CD14-positive monocyte (primary cell): Measurements from ENCODE around the gene SLC25A22. TPM values are rescaled to one million over a fixed set of nuclear protein-coding genes. Genes with fewer than 3 reads are reported as not detected.
A peak's percentile ranks its signal among the peaks of the same experiment; 100 is the strongest.

Experiments
- DNase-seq, 3 donors: peaks; one replicate each; pipeline ENCODE4 v3.0.0-alpha.2; 2011 to 2022
- H2AFZ ChIP-seq: 2 replicates; pipeline ENCODE4 v1.6.0; 2012; ENCODE audit warnings: mild to moderate bottlenecking, low read depth, low read length, inconsistent platforms; ENCODE audit not compliant: insufficient read depth, poor library complexity, severe bottlenecking
- H3K27ac ChIP-seq, 2 donors: 1 replicate in 1 of 2; 2 replicates in 1 of 2; pipeline ENCODE4 v1.5.1; 2012 to 2013; ENCODE audit warnings: low read length in 2 of 2, control low read depth in 1 of 2, inconsistent platforms in 1 of 2, low read depth in 1 of 2, mild to moderate bottlenecking in 1 of 2
- H3K27me3 ChIP-seq, 2 donors: one replicate each; pipeline versions ENCODE4 v1.6.0 to v1.6.1; 2011 to 2013; ENCODE audit warnings: low read length in 2 of 2; ENCODE audit not compliant: control insufficient read depth in 2 of 2, insufficient read depth in 2 of 2
- H3K36me3 ChIP-seq, 2 donors: replicated peaks in 1 of 2; 1 replicate in 1 of 2; 2 replicates in 1 of 2; pipeline versions ENCODE4 v1.5.1 to v1.6.1; 2012 to 2013; ENCODE audit warnings: low read length in 2 of 2, control low read depth in 1 of 2, inconsistent platforms in 1 of 2, mild to moderate bottlenecking in 1 of 2; ENCODE audit not compliant: insufficient read depth in 2 of 2, control insufficient read depth in 1 of 2
- H3K4me1 ChIP-seq, 2 donors: 1 replicate in 1 of 2; 2 replicates in 1 of 2; pipeline versions ENCODE4 v1.5.1 to v1.6.1; 2012 to 2013; ENCODE audit warnings: low read length in 2 of 2, control low read depth in 1 of 2, inconsistent platforms in 1 of 2, mild to moderate bottlenecking in 1 of 2, moderate library complexity in 1 of 2; ENCODE audit not compliant: insufficient read depth in 2 of 2, control insufficient read depth in 1 of 2
- H3K4me2 ChIP-seq: replicated peaks from 2 replicates; pipeline ENCODE3; 2012; ENCODE audit warnings: low read length, moderate library complexity, mild to moderate bottlenecking; ENCODE audit not compliant: poor library complexity, severe bottlenecking; ENCODE audit errors: extremely low read depth
- H3K4me3 ChIP-seq, 3 experiments: fragments of 200-600 bp in 1 of 3; sonication (generic) in 1 of 3; replicated peaks in 1 of 3; 1 replicate in 2 of 3; 2 replicates in 1 of 3; pipeline ENCODE4 v1.5.1; 2011 to 2013; ENCODE audit warnings: low read length in 3 of 3, mild to moderate bottlenecking in 3 of 3, control low read depth in 2 of 3, low read depth in 2 of 3, inconsistent platforms in 1 of 3, moderate library complexity in 1 of 3
- H3K79me2 ChIP-seq: 2 replicates; pipeline ENCODE4 v1.6.0; 2012; ENCODE audit warnings: mild to moderate bottlenecking, control low read depth, inconsistent platforms, low read length, moderate library complexity; ENCODE audit not compliant: insufficient read depth
- H3K9ac ChIP-seq: 2 replicates; pipeline ENCODE4 v1.6.0; 2017; ENCODE audit warnings: low read length, mild to moderate bottlenecking; ENCODE audit not compliant: insufficient read depth, poor library complexity, severe bottlenecking
- H3K9me3 ChIP-seq, 2 donors: replicated peaks in 1 of 2; 1 replicate in 1 of 2; 2 replicates in 1 of 2; pipeline versions ENCODE4 v1.5.1 to v1.6.1; 2012 to 2013; ENCODE audit warnings: low read length in 2 of 2, control low read depth in 1 of 2; ENCODE audit not compliant: control insufficient read depth in 1 of 2, insufficient read depth in 1 of 2
- H4K20me1 ChIP-seq: 2 replicates; pipeline ENCODE4 v1.6.0; 2012; ENCODE audit warnings: mild to moderate bottlenecking, low read length, control low read depth, moderate library complexity; ENCODE audit not compliant: insufficient read depth
- H3K27ac Mint-ChIP-seq, 7 donors: one replicate each; pipeline ENCODE4 v1.8.0; 2020; ENCODE audit warnings: mild to moderate bottlenecking in 7 of 7, mixed read lengths in 7 of 7, moderate library complexity in 6 of 7, inconsistent platforms in 2 of 7
- H3K27me3 Mint-ChIP-seq, 3 donors: one replicate each; pipeline ENCODE4 v1.8.0; 2021 to 2022; ENCODE audit warnings: low read depth in 3 of 3, mild to moderate bottlenecking in 3 of 3, mixed read lengths in 3 of 3, moderate library complexity in 3 of 3, inconsistent platforms in 1 of 3
- H3K36me3 Mint-ChIP-seq, 2 donors: one replicate each; pipeline ENCODE4 v1.8.0; 2020; ENCODE audit warnings: mixed read lengths in 2 of 2, inconsistent platforms in 1 of 2, mild to moderate bottlenecking in 1 of 2
- H3K4me1 Mint-ChIP-seq: one replicate; pipeline ENCODE4 v1.8.0; 2020; ENCODE audit warnings: mild to moderate bottlenecking, mixed read lengths
- H3K4me3 Mint-ChIP-seq, 2 donors: one replicate each; pipeline ENCODE4 v1.8.0; 2020; ENCODE audit warnings: mild to moderate bottlenecking in 2 of 2, mixed read lengths in 2 of 2, moderate library complexity in 1 of 2
- H3K9me3 Mint-ChIP-seq, 7 donors: one replicate each; pipeline ENCODE4 v1.8.0; 2020 to 2022; ENCODE audit warnings: mixed read lengths in 7 of 7, mild to moderate bottlenecking in 6 of 7, moderate library complexity in 6 of 7, inconsistent platforms in 2 of 7
- CTCF ChIP-seq: fragments of 200-600 bp; IDR thresholded peaks from one replicate; pipeline ENCODE4 v1.8.0; 2022; ENCODE audit warnings: antibody characterized with exemption, mild to moderate bottlenecking
- WGBS: methylation state at CpG from one replicate; pipeline ENCODE4 v1.1.5; 2013; ENCODE audit warnings: missing lambda C conversion rate; ENCODE audit not compliant: insufficient coverage; 5-methylcytosine and 5-hydroxymethylcytosine counted together
- intact Hi-C, 2 donors: fragments of 100-400 bp; cut with micrococcal nuclease; formaldehyde crosslinking; loops; one replicate each; pipeline versions ENCODE4 v1.15.0 to v1.15.1; 2023
- polyA plus RNA-seq, 3 donors: library from polyadenylated mRNA; depleted of rRNA in 1 of 3; unstranded in 2 of 3; stranded (reverse) in 1 of 3; fragments of 300-500 nt in 2 of 3; fragments of >200 nt in 1 of 3; fragmentation: Illumina TruSeq in 2 of 3; gene quantifications; 1 replicate in 2 of 3; 2 replicates in 1 of 3; pipeline ENCODE4 v1.2.3, GENCODE V29; 2012 to 2021

Gene SLC25A22
- polyA plus RNA-seq, 3 donors: 4.4 to 20.9 (median 5.6) TPM

- peak overlapping the region; percentile 21 to 73 (median 27) for H3K4me3 ChIP-seq
- peaks cover 46 to 51% (median 51%) of the 10 kb centered on the region in 3 donors for H3K27me3 Mint-ChIP-seq
- H3K27ac ChIP-seq: no peak overlapping the region
- H3K9me3 Mint-ChIP-seq: peaks cover 0 to 14% (median 1%) of the 10 kb centered on the region in 7 donors
- peaks cover 21 to 32% of the 10 kb centered on the region in 2 donors for H3K36me3 ChIP-seq
- H3K79me2 ChIP-seq: peaks cover 26% of the 10 kb centered on the region
- DNase-seq: no peak
- H2AFZ ChIP-seq: peak overlapping the region; percentile 63
- H3K27me3 ChIP-seq: peaks cover 10 to 48% of the 10 kb centered on the region in 2 donors
- no peaks in the 10 kb centered on the region for H3K9me3 ChIP-seq
- WGBS: 0% methylated on average over 19 of the region's 22 CpGs
- peaks cover 58% of the 10 kb centered on the region for H4K20me1 ChIP-seq
- no peak for TF ChIP-seq CTCF
- H3K9ac ChIP-seq: peak overlapping the region; percentile 60
- H3K36me3 Mint-ChIP-seq: peaks cover 33 to 38% of the 10 kb centered on the region in 2 donors
- intact Hi-C loops: no loop called here
- peak overlapping the region; percentile 84 for H3K4me2 ChIP-seq
- H3K27ac Mint-ChIP-seq: peak overlapping the region in 1 of 7 donors; percentile 30
- peak overlapping the region; percentile 69 to 73 for H3K4me3 Mint-ChIP-seq
- H3K4me1 Mint-ChIP-seq: peaks cover 64% of the 10 kb centered on the region
- peaks cover 74 to 84% of the 10 kb centered on the region in 2 donors for H3K4me1 ChIP-seq
Observed at GRCh38 chr11:826836-827145, 28.7 kb upstream of the SLC25A22 start.

- Histone ChIP-seq H3K36me3 (peaks cover 21 to 32% of the 10 kb centered on the region in 2 donors), H3K27ac (no peak overlapping the region), H4K20me1 (peaks cover 58% of the 10 kb centered on the region), H3K9me3 (no peaks in the 10 kb centered on the region), H3K4me1 (peaks cover 75 to 84% of the 10 kb centered on the region in 2 donors), H3K79me2 (peaks cover 32% of the 10 kb centered on the region), H3K27me3 (peaks cover 7 to 42% of the 10 kb centered on the region in 2 donors), H3K4me3 (peak overlapping the region in 1 of 3 experiments; percentile 73), H3K9ac (no peak overlapping the region), H2AFZ (no peak overlapping the region), H3K4me2 (no peak overlapping the region)
- peak overlapping the region; percentile 69 to 73 for H3K4me3 Mint-ChIP-seq
- 76% methylated on average over 4 of the region's 9 CpGs for WGBS
- H3K27me3 Mint-ChIP-seq: peaks cover 41 to 46% (median 45%) of the 10 kb centered on the region in 3 donors
- no peak for DNase-seq
- no peak for TF ChIP-seq CTCF
- H3K36me3 Mint-ChIP-seq: peaks cover 32 to 40% of the 10 kb centered on the region in 2 donors
- H3K4me1 Mint-ChIP-seq: peaks cover 64% of the 10 kb centered on the region
- intact Hi-C loops: no loop called here
- H3K9me3 Mint-ChIP-seq: peaks cover 0 to 9% (median 1%) of the 10 kb centered on the region in 7 donors
- peak overlapping the region in 1 of 7 donors; percentile 30 for H3K27ac Mint-ChIP-seq
Observed at GRCh38 chr11:826227-826621, 28.1 kb upstream of the SLC25A22 start.
